Stimulated activated CD8-positive, alpha-beta memory T cell treated with anti-CD3 and anti-CD28 coated beads, Interleukin-15, amount 100 ng/mL, for 48 hours (primary cell): ENCODE measurements around the gene MEG3.

Source experiments
- DNase-seq, 2 donors: peaks; one replicate each; pipeline ENCODE4 v3.0.0-alpha.2; 2020; ENCODE audit warnings: low read depth in 2 of 2

Gene MEG3

DNA sequence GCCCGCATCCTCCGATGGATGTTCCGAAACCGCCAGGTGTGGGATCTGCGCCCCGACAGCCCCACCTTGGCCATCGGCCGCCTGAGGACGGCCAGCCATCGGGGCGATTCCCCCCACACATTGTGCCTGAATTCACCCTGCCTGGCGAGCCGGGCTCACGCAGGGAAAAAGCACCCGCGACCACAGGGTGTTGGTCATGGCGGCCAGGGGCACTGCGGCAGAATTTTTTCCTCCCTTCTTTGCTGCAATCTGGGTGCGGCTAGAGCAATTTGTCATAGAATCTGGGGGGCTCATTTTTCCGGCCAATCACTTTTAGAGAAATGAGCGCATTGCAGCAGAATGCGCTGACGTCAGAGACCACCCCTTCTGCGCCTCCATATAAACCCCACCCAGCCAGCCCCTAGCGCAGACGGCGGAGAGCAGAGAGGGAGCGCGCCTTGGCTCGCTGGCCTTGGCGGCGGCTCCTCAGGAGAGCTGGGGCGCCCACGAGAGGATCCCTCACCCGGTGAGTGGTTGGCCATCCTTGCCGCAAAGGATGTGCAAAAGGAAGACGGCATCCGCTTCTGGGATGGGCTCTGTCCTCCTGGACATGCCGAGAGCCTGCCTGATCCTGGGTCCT lies at the start of gene MEG3:
MEG3 (plus strand) TSS at position 406 of the 619 bp plus-strand sequence.
- no peak for DNase-seq

- DNase-seq, result no peak
Measured at GRCh38 chr14:100776681-100777365, 49.1 kb upstream of the MEG3 start.

- DNase-seq, result no peak
Measured at GRCh38 chr14:100777366-100777817, 48.5 kb upstream of the MEG3 start.

DNA sequence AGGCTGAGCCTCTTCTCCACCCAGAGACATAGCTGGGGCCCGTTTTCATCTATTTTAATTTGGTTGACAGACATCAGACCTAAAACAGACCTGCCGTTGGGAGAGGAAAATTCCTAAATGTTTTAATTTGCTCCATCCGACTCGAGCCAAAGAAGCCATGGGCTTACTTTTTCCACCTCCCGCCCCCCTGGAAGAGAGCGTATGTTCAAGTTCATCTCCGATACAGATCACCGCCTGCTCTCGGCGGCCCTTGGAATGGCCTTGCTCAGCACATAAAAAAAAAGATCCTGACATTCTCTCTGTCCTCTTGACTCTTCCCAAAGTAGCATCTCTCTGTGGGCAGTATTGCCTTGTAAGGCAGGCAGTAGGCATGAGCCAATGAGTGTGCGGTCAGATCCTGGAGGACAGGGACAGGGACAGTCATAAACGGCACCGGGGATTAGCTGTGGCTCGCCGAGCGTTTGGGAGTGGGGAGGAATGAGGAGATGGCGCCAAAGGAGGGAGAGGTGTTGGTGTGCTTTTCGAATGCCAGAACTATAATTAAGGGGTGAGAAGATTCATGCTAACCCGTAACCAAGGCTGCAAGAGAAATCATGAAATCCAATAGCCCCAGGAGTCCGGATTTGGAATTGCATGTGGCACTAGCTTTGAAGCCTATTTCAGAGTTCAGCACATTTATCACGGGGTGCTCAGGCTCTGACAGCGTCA lies 47.9 kb upstream of the MEG3 start:
- DNase-seq, result no peak

DNA sequence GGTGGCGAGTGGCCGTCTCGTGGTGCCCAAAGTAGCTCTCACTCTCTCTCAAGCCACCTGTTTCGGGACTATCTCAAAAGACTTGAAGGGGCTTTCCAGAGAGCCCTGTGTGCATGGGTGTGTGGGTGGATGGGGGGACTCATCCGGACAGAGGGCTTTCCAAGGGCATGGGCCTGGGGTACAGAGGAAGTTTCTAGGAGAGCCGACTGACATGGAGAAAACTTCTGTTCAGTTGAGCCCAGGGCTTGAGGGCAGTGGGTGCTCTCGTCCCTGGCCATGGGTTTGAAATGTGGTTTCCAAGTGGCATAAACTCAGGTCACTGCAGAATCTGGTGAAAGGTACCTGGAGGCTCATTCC lies 47.4 kb upstream of the MEG3 start:
- no peak for DNase-seq

GRCh38 chr14:100778951-100779690 lies 46.8 kb upstream of the MEG3 start:
- no peak for DNase-seq

DNA sequence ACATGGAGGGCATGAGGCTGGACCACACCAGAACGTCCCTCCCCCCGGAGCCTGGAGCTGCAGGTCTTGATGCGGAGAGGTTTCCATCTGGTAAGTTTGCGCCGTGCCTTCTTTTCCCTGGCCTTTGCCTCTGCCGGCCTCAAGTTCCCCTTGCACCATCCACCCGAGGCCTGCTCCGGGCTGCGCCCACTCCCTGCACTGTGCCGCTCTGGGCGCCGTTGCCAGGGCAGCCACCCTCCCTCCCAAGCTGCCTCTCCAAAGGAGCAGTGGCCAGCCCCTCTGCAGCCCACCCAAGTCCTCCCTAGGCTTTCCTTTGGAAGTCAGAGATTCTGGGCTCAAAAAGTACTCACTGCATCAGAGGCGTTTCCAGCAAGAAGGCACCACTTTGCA lies 46.2 kb upstream of the MEG3 start:
- DNase-seq, result no peak

- DNase-seq, result no peak
Measured at GRCh38 chr14:100780246-100780645, 45.7 kb upstream of the MEG3 start.

DNA sequence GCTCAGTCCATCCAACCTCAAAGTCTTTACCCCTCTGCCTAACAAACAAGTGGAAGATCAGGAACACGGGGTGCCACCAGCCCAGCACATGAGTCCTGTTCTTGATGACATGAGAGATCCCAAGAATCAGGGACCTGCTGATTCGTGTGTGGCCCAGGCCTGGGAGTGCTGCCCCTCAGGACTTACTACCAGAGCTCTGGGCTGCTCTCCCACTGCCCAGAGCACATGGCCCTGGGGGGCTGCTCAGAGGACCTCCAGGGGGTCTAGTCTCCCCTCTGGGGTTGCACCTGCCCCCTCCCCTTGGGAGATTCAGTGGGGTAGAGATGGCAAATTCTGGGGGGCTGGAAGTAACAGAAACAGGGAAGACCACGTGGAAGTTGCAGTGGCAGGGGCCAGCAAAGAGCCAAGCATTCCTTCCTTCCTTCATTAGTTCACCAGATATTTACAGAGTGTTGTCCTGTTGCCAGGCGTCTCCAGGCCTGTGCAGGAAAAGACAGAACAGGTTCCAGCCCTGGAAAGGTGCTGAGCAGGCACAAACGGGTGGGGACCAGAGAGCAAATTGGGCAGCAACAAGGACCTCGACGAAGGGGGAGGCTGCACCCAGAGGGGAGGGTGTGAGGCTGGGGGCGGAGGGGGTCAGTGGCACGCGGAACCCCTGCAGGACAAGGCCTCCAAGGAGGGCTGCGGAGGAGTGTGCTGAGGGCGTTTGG lies 45.1 kb upstream of the MEG3 start:
- DNase-seq, result no peak

DNA sequence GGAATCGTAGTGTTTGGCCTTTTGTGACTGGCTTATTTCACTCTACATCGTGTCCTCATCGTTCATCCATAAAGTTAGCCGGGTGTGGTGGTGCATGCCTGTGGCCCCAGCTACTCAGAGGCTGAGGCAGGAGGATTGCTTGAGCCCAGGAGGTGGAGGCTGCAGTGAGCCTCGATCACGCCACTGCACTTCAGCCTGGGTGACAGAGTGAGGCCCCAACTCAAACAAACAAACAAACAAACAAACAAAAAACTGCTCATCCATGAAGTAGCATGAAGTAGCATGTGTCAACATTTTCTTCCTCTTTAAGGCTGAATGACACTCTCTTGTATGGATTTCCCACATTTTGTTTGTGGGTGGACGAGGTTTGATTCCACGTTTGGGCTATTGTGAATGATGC lies 44.0 kb upstream of the MEG3 start:
- DNase-seq, result no peak

DNA sequence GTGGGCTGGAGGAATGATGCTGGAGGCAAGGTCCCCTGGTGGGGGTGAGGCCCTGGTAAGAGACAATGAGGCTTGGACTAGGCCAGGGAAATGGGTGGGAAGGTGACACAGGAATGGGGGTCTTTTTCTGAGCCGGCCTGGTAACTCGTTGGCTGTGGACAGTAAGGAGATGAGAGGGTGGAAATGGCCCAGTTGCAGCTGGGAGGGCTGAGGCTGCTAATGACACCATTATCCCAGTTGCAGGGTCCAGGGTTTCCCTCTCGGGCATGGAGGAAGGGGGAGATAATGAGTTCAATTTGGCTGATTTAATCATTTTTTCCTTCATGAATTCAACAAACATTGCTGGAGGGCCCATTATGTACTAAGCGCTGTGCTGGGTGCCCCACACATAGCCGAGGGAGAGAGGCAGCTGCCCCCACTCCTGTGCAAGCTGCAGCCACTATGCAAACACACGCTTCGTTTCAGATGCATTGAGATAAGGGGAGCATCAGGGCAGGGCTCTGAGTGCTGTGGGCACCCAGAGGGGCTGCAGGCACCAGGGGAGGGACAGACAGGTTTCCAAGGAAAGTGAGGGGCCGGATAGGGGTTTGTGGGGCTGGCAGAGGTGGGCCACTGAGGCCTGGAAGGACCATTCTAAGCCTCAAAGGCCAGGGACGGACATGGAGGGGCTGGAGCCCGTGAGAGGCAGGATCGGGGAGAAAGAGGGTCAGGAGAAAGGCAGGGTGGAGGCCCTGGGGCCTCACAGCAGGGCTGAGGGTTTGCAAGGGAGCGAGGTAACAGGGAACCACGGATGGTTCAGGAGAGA lies 43.2 kb upstream of the MEG3 start:
- no peak for DNase-seq

DNA sequence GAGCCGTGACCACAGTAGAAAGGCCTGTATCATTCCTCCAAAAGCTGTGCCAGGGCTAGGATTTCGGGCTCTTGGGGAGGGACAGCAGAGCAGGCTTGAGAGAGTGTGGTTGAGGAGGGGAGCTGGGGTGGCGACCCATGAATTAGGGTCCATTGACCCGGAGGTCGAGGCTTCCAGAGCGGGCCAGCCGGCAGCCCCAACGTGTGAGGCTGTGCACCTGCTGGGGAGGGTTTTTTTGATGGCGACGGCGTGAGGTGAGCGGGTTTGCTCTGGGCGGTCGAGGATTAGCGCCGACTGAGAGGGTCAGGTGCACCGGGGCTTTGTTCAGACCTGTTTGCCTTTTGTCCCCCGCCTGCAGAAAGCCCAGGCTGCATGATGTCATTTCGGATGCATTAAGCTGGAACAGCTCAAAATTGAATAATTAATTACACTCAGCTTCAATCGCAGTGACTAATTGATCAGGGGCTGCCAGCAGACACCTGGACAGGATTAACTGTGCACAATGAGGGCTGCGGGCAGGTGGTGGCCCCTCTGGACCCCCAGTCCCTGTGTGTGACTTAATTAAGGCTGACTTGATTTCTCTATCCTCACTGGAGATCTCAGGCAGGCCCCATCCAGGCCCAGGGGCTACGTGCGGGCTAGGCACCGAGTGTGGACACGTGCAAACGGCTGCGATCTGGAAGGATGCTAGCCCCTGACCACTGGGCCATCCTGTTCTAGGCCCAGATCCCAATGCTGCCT lies 42.1 kb upstream of the MEG3 start:
- no peak for DNase-seq

DNA sequence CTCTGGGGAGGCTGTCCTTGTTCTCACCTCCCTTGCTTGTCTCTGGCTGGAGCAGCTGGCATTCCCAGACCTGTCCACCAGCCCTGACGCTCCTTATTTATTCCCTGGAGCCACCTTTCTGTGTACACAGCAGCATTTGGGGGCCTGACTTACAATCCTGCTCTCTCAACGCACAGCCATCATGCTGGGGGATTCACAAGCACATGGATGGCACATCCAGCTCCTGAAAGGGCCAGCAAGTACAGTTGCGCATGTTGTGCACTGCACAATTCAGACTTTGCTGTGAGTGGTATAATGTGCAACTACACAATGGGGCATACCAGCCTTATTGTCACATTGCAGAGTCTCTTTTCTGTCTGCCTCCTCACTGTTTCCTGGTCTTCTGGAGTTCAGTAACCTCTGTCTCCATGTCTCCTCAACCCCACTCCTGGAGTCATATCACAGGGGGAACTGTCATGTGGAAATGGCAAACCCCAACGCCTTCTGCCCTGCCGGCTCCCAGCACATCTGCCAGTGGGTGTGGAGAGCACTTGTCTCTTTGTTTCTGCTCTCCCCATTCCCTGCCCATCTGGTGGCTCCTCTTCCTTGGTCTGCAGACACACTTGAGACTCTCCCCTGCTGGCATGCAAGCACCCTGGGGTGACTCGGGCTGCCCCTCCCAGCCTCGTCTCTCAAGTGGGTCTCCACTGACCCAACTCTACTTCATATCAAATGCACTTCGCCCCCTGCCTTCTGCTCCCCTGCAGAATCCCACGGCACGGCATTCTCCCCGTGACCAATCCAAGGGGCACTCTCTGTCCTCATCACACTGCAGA lies 41.2 kb upstream of the MEG3 start:
- DNase-seq, result no peak

DNA sequence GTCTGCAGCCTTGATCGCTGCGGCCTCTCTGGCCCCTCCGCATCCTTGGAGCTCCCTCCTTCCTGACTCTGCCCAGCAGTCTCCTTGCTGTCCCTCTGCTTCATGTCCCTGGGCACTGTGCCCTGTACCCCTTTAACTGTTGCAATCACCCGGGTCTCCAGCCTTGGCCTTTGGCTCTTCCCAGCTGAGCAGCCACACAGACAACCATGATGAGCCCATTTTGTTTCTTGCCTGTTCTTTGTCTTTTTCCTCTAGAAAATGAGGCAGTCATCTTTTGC lies 40.6 kb upstream of the MEG3 start:
- DNase-seq, result no peak

DNA sequence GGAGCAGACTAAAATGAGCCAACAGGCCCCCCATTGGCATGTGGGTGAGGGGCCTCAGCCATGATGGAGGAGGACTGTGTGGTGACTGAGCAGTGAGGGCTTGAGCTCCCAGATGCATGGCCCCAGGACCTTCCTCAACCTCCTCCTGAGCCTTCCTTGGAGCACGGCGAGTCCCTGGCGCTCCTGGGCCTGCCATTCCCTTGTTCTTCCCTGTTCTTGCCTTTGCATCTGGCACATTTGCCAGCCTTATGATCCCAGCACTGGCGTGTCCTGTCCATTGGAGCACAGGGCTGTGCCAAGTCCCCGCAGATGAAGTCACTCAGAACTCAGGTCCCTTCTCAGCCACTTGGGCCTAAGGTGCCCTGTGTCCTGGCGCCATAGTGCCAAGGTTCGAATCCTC lies 40.3 kb upstream of the MEG3 start:
- DNase-seq, result no peak

GRCh38 chr14:100786131-100786530 lies 39.8 kb upstream of the MEG3 start:
- DNase-seq, result no peak

GRCh38 chr14:100786576-100787219 lies 39.2 kb upstream of the MEG3 start:
- no peak for DNase-seq

DNA sequence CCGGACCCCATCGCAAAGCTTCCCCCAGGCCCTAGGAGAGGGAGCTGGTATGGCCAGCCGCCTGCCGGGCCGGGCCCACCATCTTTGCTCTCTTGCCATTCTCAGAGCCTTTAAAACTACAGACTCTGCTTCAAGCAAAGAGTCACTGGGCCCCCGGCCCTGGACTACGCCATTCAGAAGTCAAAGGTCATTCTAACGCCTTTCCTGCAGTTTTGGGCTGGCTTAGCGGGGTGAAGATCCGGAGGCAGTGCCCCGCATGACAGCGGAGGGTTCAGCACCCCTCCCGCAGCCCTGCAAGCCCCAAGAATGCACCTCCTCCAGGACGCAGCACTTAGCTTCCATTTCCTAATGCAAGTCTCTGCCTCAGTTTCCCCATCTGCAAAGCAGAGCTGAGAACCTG lies 38.3 kb upstream of the MEG3 start:
- no peak for DNase-seq

- no peak for DNase-seq
Measured at GRCh38 chr14:100788517-100788916, 37.4 kb upstream of the MEG3 start.
